GM19023 (cell line): ENCODE measurements around the gene PDE10A.
"Not testable (repeated sequence)": the region's sequence is repeated elsewhere in the genome, so short reads cannot be mapped to it uniquely, and the experiment has no call there.

Experiments
- ATAC-seq: cut with Tn5 transposase; IDR thresholded peaks from one replicate; pipeline ENCODE4 v1.9.1; 2021; ENCODE audit warnings: mild to moderate bottlenecking, moderate library complexity; ENCODE audit not compliant: unreplicated experiment

The PDE10A gene

GRCh38 chr6:165628955-165629354, 34.1 kb downstream of the PDE10A start:
- no peak for ATAC-seq

GRCh38 chr6:165627366-165627765, 35.7 kb downstream of the PDE10A start:
- no peak for ATAC-seq

GRCh38 chr6:165626711-165627110, 36.3 kb downstream of the PDE10A start:
- ATAC-seq = no peak

- ATAC-seq = no peak
These were observed 38.0 kb downstream of the PDE10A start for GRCh38 chr6:165624871-165625639.

- ATAC-seq = no peak
These were observed 41.1 kb downstream of the PDE10A start for GRCh38 chr6:165621940-165622339.

- not testable (repeated sequence) for ATAC-seq
These were observed 44.1 kb downstream of the PDE10A start for GRCh38 chr6:165618891-165619290.

- ATAC-seq = no peak
These were observed 44.8 kb downstream of the PDE10A start for GRCh38 chr6:165618241-165618640.

- no peak for ATAC-seq
These were observed 45.5 kb downstream of the PDE10A start for GRCh38 chr6:165617528-165617927.

- ATAC-seq = no peak
These were observed 46.9 kb downstream of the PDE10A start for GRCh38 chr6:165616116-165616515.

GRCh38 chr6:165615636-165616035, 47.4 kb downstream of the PDE10A start:
- peak; percentile 56 for ATAC-seq

GRCh38 chr6:165611294-165611693, 51.7 kb downstream of the PDE10A start:
- no peak for ATAC-seq

- not testable (repeated sequence) for ATAC-seq
These were observed 54.5 kb downstream of the PDE10A start for GRCh38 chr6:165608577-165608976.

GRCh38 chr6:165606740-165607008, 56.4 kb downstream of the PDE10A start:
- ATAC-seq = no peak

GRCh38 chr6:165605901-165606739, 56.9 kb downstream of the PDE10A start:
- no peak for ATAC-seq

- ATAC-seq = no peak
These were observed 57.7 kb downstream of the PDE10A start for GRCh38 chr6:165605182-165605875.

GRCh38 chr6:165602291-165602690, 60.8 kb downstream of the PDE10A start:
- ATAC-seq = no peak

GRCh38 chr6:165600606-165601005, 62.4 kb downstream of the PDE10A start:
- ATAC-seq = no peak

GRCh38 chr6:165599596-165600487, 63.2 kb downstream of the PDE10A start:
- no peak for ATAC-seq

GRCh38 chr6:165599121-165599520, 63.9 kb downstream of the PDE10A start:
- ATAC-seq = no peak

GRCh38 chr6:165597821-165598220, 65.2 kb downstream of the PDE10A start:
- ATAC-seq = no peak
